GM12878 (cell line): ENCODE results near the gene MTHFD1L. TPM values are rescaled to one million over a fixed set of nuclear protein-coding genes. Genes with fewer than 3 reads are reported as not detected.

Experiments
- ATAC-seq: fragments of 200-7000 bp; cut with Tn5 transposase; 3 replicates; pipeline ENCODE4 v1.9.1; 2020; ENCODE audit warnings: mild to moderate bottlenecking, moderate library complexity
- BruUV-seq: library from RNA; stranded (reverse); fragments of 400-500 nt; replicated peaks from 2 replicates; lab custom pipeline; 2021; lab: Mats Ljungman, UMichigan
- CTCF ChIA-PET: fragments of 300-600 bp; sonication (Branson Sonifier 250); formaldehyde crosslinking; extraction: SDS; loops from one replicate; lab custom pipeline; 2021; ENCODE audit warnings: inconsistent platforms; lab: Yijun Ruan, JAX
- POLR2A ChIA-PET: fragments of 350-600 bp; formaldehyde crosslinking; extraction: SDS; loops from one replicate; lab custom pipeline; 2021; ENCODE audit warnings: inconsistent platforms; lab: Charles Lee
- RAD21 ChIA-PET: fragments of 300-600 bp; sonication (Branson Sonifier 250); formaldehyde crosslinking; loops from one replicate; lab custom pipeline; 2023; ENCODE audit warnings: antibody characterized with exemption; ENCODE audit not compliant: unreplicated experiment; lab: Charles Lee
- SMC1A ChIA-PET: fragments of 300-600 bp; sonication (Branson Sonifier 250); formaldehyde crosslinking; loops from one replicate; lab custom pipeline; 2023; ENCODE audit not compliant: unreplicated experiment, uncharacterized antibody; lab: Charles Lee
- DNase-seq: peaks from one replicate; pipeline ENCODE4 v3.0.0-alpha.2; 2011; ENCODE audit warnings: low read depth, low spot score
- FAIRE-seq: peaks from 3 replicates; lab custom pipeline; 2011; peaks lifted over from hg19 to GRCh38; lab: Jason Lieb, UNC
- H2AFZ ChIP-seq: 2 replicates; pipeline ENCODE4 v1.6.0; 2011; ENCODE audit warnings: low read depth, low read length, control low read depth; ENCODE audit not compliant: control insufficient read depth
- H3K27ac ChIP-seq: 2 replicates; pipeline ENCODE4 v1.5.1; 2011; ENCODE audit warnings: control low read depth; ENCODE audit not compliant: control insufficient read depth, insufficient read depth
- H3K27me3 ChIP-seq, 2 experiments: replicated peaks in 1 of 2; 2 replicates each; pipeline versions ENCODE4 v1.6.0 to v1.6.1; 2011; ENCODE audit warnings: low read length in 1 of 2; ENCODE audit not compliant: control insufficient read depth in 2 of 2, insufficient read depth in 2 of 2
- H3K36me3 ChIP-seq, 2 experiments: 2 replicates each; pipeline ENCODE4 v1.5.1; 2011; ENCODE audit warnings: low read length in 1 of 2; ENCODE audit not compliant: control insufficient read depth in 2 of 2, insufficient read depth in 2 of 2
- H3K4me1 ChIP-seq: 2 replicates; pipeline ENCODE4 v1.6.1; 2011; ENCODE audit warnings: mild to moderate bottlenecking, low read length, moderate library complexity, mixed read lengths; ENCODE audit not compliant: control insufficient read depth, insufficient read depth
- H3K4me2 ChIP-seq: 2 replicates; pipeline ENCODE4 v1.6.0; 2011; ENCODE audit warnings: control low read depth; ENCODE audit not compliant: control insufficient read depth, insufficient read depth
- H3K4me3 ChIP-seq: fragments of 200-600 bp; sonication (generic); 2 replicates; pipeline ENCODE4 v1.5.1; 2016
- H3K79me2 ChIP-seq: 2 replicates; pipeline ENCODE4 v1.6.0; 2011; ENCODE audit warnings: low read length; ENCODE audit not compliant: control insufficient read depth, insufficient read depth
- H3K9ac ChIP-seq: 2 replicates; pipeline ENCODE4 v1.8.0; 2011; ENCODE audit warnings: low read length, control low read depth, mixed read lengths; ENCODE audit not compliant: control insufficient read depth, insufficient read depth
- H3K9me3 ChIP-seq: replicated peaks from 3 replicates; pipeline ENCODE4 v1.5.1; 2011; ENCODE audit warnings: mild to moderate bottlenecking, low read length; ENCODE audit not compliant: control insufficient read depth, insufficient read depth
- H4K20me1 ChIP-seq: 2 replicates; pipeline ENCODE4 v1.6.0; 2011; ENCODE audit not compliant: control insufficient read depth, insufficient read depth
- ATF7 ChIP-seq: fragments of 450-650 bp; IDR thresholded peaks from 2 replicates; pipeline ENCODE4 v1.6.1; 2016; ENCODE audit warnings: low read depth, mild to moderate bottlenecking
- CBX5 ChIP-seq: sonication (generic); IDR thresholded peaks from 2 replicates; pipeline ENCODE4 v1.6.1; 2016; ENCODE audit warnings: low read depth, moderate library complexity, mild to moderate bottlenecking, inconsistent platforms
- E2F4 ChIP-seq: IDR thresholded peaks from 2 replicates; pipeline ENCODE4 v1.6.1; 2012; ENCODE audit warnings: low read depth, low read length, improper control_type of control experiment
- ETV6 ChIP-seq, 2 experiments: fragments of 450-650 bp in 1 of 2; IDR thresholded peaks in 1 of 2; conservative IDR thresholded peaks in 1 of 2; 2 replicates each; pipeline ENCODE4 v1.6.1; 2014; ENCODE audit warnings: antibody characterized with exemption in 1 of 2, borderline replicate concordance in 1 of 2, low read depth in 1 of 2, mild to moderate bottlenecking in 1 of 2, moderate library complexity in 1 of 2
- HCFC1 ChIP-seq: fragments of 150-350 bp; IDR thresholded peaks from 2 replicates; pipeline ENCODE4 v1.6.1; 2014; ENCODE audit warnings: low read length
- IRF5 ChIP-seq: fragments of 450-650 bp; IDR thresholded peaks from 2 replicates; pipeline ENCODE4 v1.6.1; 2017; ENCODE audit warnings: borderline replicate concordance
- KAT2A ChIP-seq: conservative IDR thresholded peaks from 2 replicates; pipeline ENCODE4 v1.6.1; 2011; ENCODE audit warnings: low read depth, low read length; ENCODE audit not compliant: control insufficient read depth
- MXI1 ChIP-seq: fragments of 150-350 bp; IDR thresholded peaks from 2 replicates; pipeline ENCODE4 v1.6.1; 2011; ENCODE audit warnings: low read depth, mild to moderate bottlenecking, inconsistent platforms, low read length, improper control_type of control experiment
- NFYB ChIP-seq: IDR thresholded peaks from 2 replicates; pipeline ENCODE4 v1.6.1; 2011; ENCODE audit warnings: low read depth, mild to moderate bottlenecking, low read length, improper control_type of control experiment, moderate library complexity; ENCODE audit not compliant: insufficient read depth
- POLR2AphosphoS5 ChIP-seq: IDR thresholded peaks from 2 replicates; pipeline ENCODE4 v1.6.1; 2011; ENCODE audit warnings: mild to moderate bottlenecking, low read length, inconsistent platforms
- SRF ChIP-seq, 2 experiments: IDR thresholded peaks; 2 replicates each; pipeline ENCODE4 v1.6.1; 2011; ENCODE audit warnings: low read depth in 2 of 2, low read length in 2 of 2, mild to moderate bottlenecking in 1 of 2, moderate library complexity in 1 of 2
- WGBS: methylation state at CpG from one replicate; pipeline ENCODE4 v1.1.6; 2016; ENCODE audit warnings: low lambda C conversion rate; ENCODE audit not compliant: insufficient replicate concordance, insufficient coverage; ENCODE audit errors: missing lambda C conversion rate; 5-methylcytosine and 5-hydroxymethylcytosine counted together
- in situ Hi-C: fragments of 300-500 bp; cut with MboI; formaldehyde crosslinking; loops from 9 replicates; pipeline ENCODE4 v1.14.3; 2018; ENCODE audit warnings: mixed read lengths
- intact Hi-C: fragments of 100-400 bp; cut with micrococcal nuclease; formaldehyde crosslinking; loops from one replicate; pipeline ENCODE4 v1.14.2; 2022; ENCODE audit not compliant: unreplicated experiment
- polyA plus RNA-seq, 11 experiments: library from polyadenylated mRNA; depleted of rRNA in 4 of 11; unstranded in 6 of 11; stranded (reverse) in 5 of 11; fragments of >200 nt; fragmentation: Nextera tagmentation in 4 of 11; fragmentation: Illumina TruSeq in 1 of 11; extraction: Ambion mirVana in 4 of 11; extraction: Trizol in 1 of 11; gene quantifications; 1 replicate in 1 of 11; 2 replicates in 10 of 11; pipeline versions ENCODE4 v1.2.1 to v1.2.3, GENCODE V29; 2011 to 2016; ENCODE audit warnings: inconsistent platforms in 2 of 11, missing spikeins in 2 of 11, low read depth in 1 of 11
- total RNA-seq, 4 experiments: library from RNA; depleted of rRNA in 3 of 4; stranded (reverse); fragments of >200 nt in 3 of 4; fragmentation: Illumina TruSeq in 1 of 4; extraction: Trizol in 1 of 4; gene quantifications; 2 replicates each; pipeline versions ENCODE4 v1.2.1 to v1.2.3, GENCODE V29; 2013 to 2021

MTHFD1L gene
- total and polyA plus RNA-seq, 10 of the 15 experiments (the other 5 are each of a cell fraction or from before 2014, with no cell fraction given) = 11.7 to 75.5 (median 28.8) TPM

GRCh38 chr6:150977281-150977680 lies 111.8 kb downstream of the MTHFD1L start:
- Histone ChIP-seq H3K4me2 (no peak overlapping the region), H3K36me3 (peaks cover 0 to 5% of the 10 kb centered on the region in 2 experiments), H3K9ac (no peak overlapping the region), H3K27ac (no peak overlapping the region), H2AFZ (no peak overlapping the region), H3K4me3 (no peak overlapping the region), H3K79me2 (no peaks in the 10 kb centered on the region), H3K27me3 (no peaks in the 10 kb centered on the region), H3K9me3 (no peaks in the 10 kb centered on the region; the same call in 2 of the 3 replicates), H4K20me1 (no peaks in the 10 kb centered on the region), H3K4me1 (peaks cover 2% of the 10 kb centered on the region; the same call in 1 of the 2 replicates)
- CTCF ChIA-PET = no interaction called here
- intact Hi-C loops (no loop called here), in situ Hi-C loops (no loop called here)
- RAD21 ChIA-PET = no interaction called here
- FAIRE-seq = no peak
- ATAC-seq = no peak
- TF ChIP-seq ATF7 = no peak
- no peak for TF ChIP-seq POLR2AphosphoS5
- no peak for TF ChIP-seq SRF (IDR thresholded peaks at IDR 0.05; ENCODE audit: low read depth in 2 of 2, low read length in 2 of 2)
- no peak for TF ChIP-seq HCFC1
- TF ChIP-seq IRF5 = no peak
- DNase-seq = no peak
- POLR2A ChIA-PET = no interaction called here
- SMC1A ChIA-PET = no interaction called here
- no TSS peak for BruUV-seq
- 48% methylated on average over 2 of the region's 2 CpGs for WGBS

GRCh38 chr6:150978624-150979023 lies 113.1 kb downstream of the MTHFD1L start:
- in situ Hi-C loops = no loop called here
- no peak for TF ChIP-seq E2F4
- TF ChIP-seq POLR2AphosphoS5 = no peak
- TF ChIP-seq KAT2A = no peak
- no peak for TF ChIP-seq ETV6 (conservative IDR thresholded peaks at IDR 0.05 in 1 of 2, IDR thresholded peaks at IDR 0.05 in 1 of 2; ENCODE audit: borderline replicate concordance in 1 of 2, low read depth in 1 of 2)
- TF ChIP-seq NFYB = no peak
- TF ChIP-seq MXI1 = no peak
- TF ChIP-seq CBX5 = no peak

More at GRCh38 chr6:150978624-150979023, 113.1 kb downstream of the MTHFD1L start:
- Histone ChIP-seq H3K36me3 (peaks cover 2 to 3% of the 10 kb centered on the region in 2 experiments), H3K27ac (no peak overlapping the region), H3K4me2 (no peak overlapping the region), H3K4me3 (no peak overlapping the region), H3K9ac (no peak overlapping the region), H3K27me3 (no peaks in the 10 kb centered on the region), H3K9me3 (no peaks in the 10 kb centered on the region; the same call in 2 of the 3 replicates), H4K20me1 (no peaks in the 10 kb centered on the region), H3K79me2 (no peaks in the 10 kb centered on the region), H3K4me1 (peaks cover 2% of the 10 kb centered on the region; the same call in 1 of the 2 replicates), H2AFZ (no peak overlapping the region)
- ChIA-PET POLR2A (no interaction called here), SMC1A (no interaction called here), CTCF (interaction anchor here (0.9 to 1.1 kb wide), 2 partner anchors 36 to 49 kb away, joined by 3 to 4 read pairs; no protein-coding TSS in a partner anchor), RAD21 (no interaction called here)
- no TSS peak for BruUV-seq
- WGBS = 98% methylated on average over 10 of the region's 10 CpGs
- no peak for DNase-seq
- no peak for ATAC-seq
- FAIRE-seq = no peak
- intact Hi-C loops = no loop called here
